Breast epithelium (tissue), 4 donors: ENCODE results near the gene LEPROT. TPM values are rescaled to one million over a fixed set of nuclear protein-coding genes. Genes with fewer than 3 reads are reported as not detected.

Source experiments
- DNase-seq, 2 donors: peaks; one replicate each; pipeline ENCODE4 v3.0.0-alpha.2; 2019; ENCODE audit warnings: low spot score in 2 of 2
- H3K27ac ChIP-seq, 2 donors: fragments of 200-600 bp; sonication (generic) in 1 of 2; one replicate each; pipeline ENCODE4 v1.5.1; 2016 to 2019; ENCODE audit warnings: mild to moderate bottlenecking in 1 of 2
- H3K27me3 ChIP-seq, 2 donors: fragments of 200-600 bp; sonication (generic) in 1 of 2; one replicate each; pipeline versions ENCODE4 v1.5.1 to v1.6.0; 2017 to 2019; ENCODE audit warnings: control low read depth in 1 of 2, mild to moderate bottlenecking in 1 of 2
- H3K36me3 ChIP-seq: fragments of 200-600 bp; one replicate; pipeline ENCODE4 v1.5.1; 2019
- H3K4me1 ChIP-seq, 2 donors: fragments of 200-600 bp; sonication (generic); one replicate each; pipeline ENCODE4 v1.5.1; 2016 to 2019; ENCODE audit warnings: control low read depth in 1 of 2
- H3K4me3 ChIP-seq, 3 donors: fragments of 200-600 bp; sonication (generic); 1 replicate in 2 of 3; 2 replicates in 1 of 3; pipeline ENCODE4 v1.5.1; 2016 to 2019; ENCODE audit warnings: mild to moderate bottlenecking in 3 of 3, moderate library complexity in 2 of 3
- H3K9me3 ChIP-seq, 2 donors: fragments of 200-600 bp; sonication (generic) in 1 of 2; one replicate each; pipeline ENCODE4 v1.5.1; 2016 to 2019; ENCODE audit warnings: control low read depth in 1 of 2
- CTCF ChIP-seq, 3 donors: fragments of 450-650 bp; IDR thresholded peaks; one replicate each; pipeline ENCODE4 v1.5.1; 2016 to 2017; ENCODE audit warnings: antibody characterized with exemption in 3 of 3, mild to moderate bottlenecking in 3 of 3, moderate library complexity in 3 of 3
- POLR2A ChIP-seq: fragments of 450-650 bp; IDR thresholded peaks from one replicate; pipeline ENCODE4 v1.6.1; 2016; ENCODE audit warnings: antibody characterized with exemption, mild to moderate bottlenecking, moderate library complexity
- POLR2AphosphoS5 ChIP-seq, 3 donors: sonication (generic); formaldehyde crosslinking; IDR thresholded peaks; one replicate each; pipeline ENCODE4 v1.6.1; 2017; ENCODE audit warnings: antibody characterized with exemption in 3 of 3
- intact Hi-C: fragments of 100-400 bp; cut with DNase I; formaldehyde crosslinking; loops from one replicate; pipeline ENCODE4 v1.15.1; 2023; ENCODE audit warnings: low total_unique reads
- total RNA-seq, 3 donors: library from RNA; depleted of rRNA; stranded (reverse); fragments of >200 nt; gene quantifications; one replicate each; pipeline ENCODE4 v1.1.0, GENCODE V29; 2016

The LEPROT gene
- total RNA-seq, 3 donors from 2014 or later = 71.1 to 103 (median 75.5) TPM

- H3K4me1 ChIP-seq = no peaks in the 10 kb centered on the region
- DNase-seq = no peak
- no peak overlapping the region for H3K27ac ChIP-seq
- TF ChIP-seq POLR2A (no peak), POLR2AphosphoS5 (IDR thresholded peaks at IDR 0.05) (no peak), CTCF (IDR thresholded peaks at IDR 0.05) (no peak)
- no peaks in the 10 kb centered on the region for H3K27me3 ChIP-seq
- no peak overlapping the region for H3K4me3 ChIP-seq
- H3K36me3 ChIP-seq = no peaks in the 10 kb centered on the region
- no peaks in the 10 kb centered on the region for H3K9me3 ChIP-seq
- intact Hi-C loops = no loop called here
These were observed 19.9 kb downstream of the LEPROT start for GRCh38 chr1:65440322-65440900.

- no peak overlapping the region for H3K27ac ChIP-seq
- no peaks in the 10 kb centered on the region for H3K36me3 ChIP-seq
- H3K4me3 ChIP-seq = no peak overlapping the region
- intact Hi-C loops = no loop called here
- H3K9me3 ChIP-seq = no peaks in the 10 kb centered on the region
- no peak for DNase-seq
- H3K27me3 ChIP-seq = no peaks in the 10 kb centered on the region
- H3K4me1 ChIP-seq = no peaks in the 10 kb centered on the region
- TF ChIP-seq POLR2AphosphoS5 (IDR thresholded peaks at IDR 0.05) (no peak), CTCF (IDR thresholded peaks at IDR 0.05) (no peak), POLR2A (no peak)
These were observed 20.4 kb downstream of the LEPROT start for GRCh38 chr1:65440915-65441314.

- Histone ChIP-seq H3K4me3 (no peak overlapping the region), H3K27me3 (no peaks in the 10 kb centered on the region), H3K27ac (no peak overlapping the region), H3K36me3 (no peaks in the 10 kb centered on the region), H3K4me1 (no peaks in the 10 kb centered on the region), H3K9me3 (no peaks in the 10 kb centered on the region)
- no peak for DNase-seq
- intact Hi-C loops = no loop called here
- TF ChIP-seq POLR2A = no peak
These were observed 21.0 kb downstream of the LEPROT start for GRCh38 chr1:65441464-65441863.

GRCh38 chr1:65442442-65442841 lies 22.0 kb downstream of the LEPROT start:
- DNase-seq = no peak
- Histone ChIP-seq H3K27me3 (no peaks in the 10 kb centered on the region), H3K36me3 (no peaks in the 10 kb centered on the region), H3K4me3 (no peak overlapping the region), H3K4me1 (no peaks in the 10 kb centered on the region), H3K27ac (no peak overlapping the region), H3K9me3 (no peaks in the 10 kb centered on the region)
- no peak for TF ChIP-seq POLR2A
- TF ChIP-seq POLR2AphosphoS5 (IDR thresholded peaks at IDR 0.05) = no peak
- no peak for TF ChIP-seq CTCF (IDR thresholded peaks at IDR 0.05)
- intact Hi-C loops = no loop called here

GRCh38 chr1:65443647-65444046 lies 23.2 kb downstream of the LEPROT start:
- DNase-seq = no peak
- no peaks in the 10 kb centered on the region for H3K4me1 ChIP-seq
- no peaks in the 10 kb centered on the region for H3K9me3 ChIP-seq
- no peaks in the 10 kb centered on the region for H3K27me3 ChIP-seq
- H3K27ac ChIP-seq = no peak overlapping the region
- intact Hi-C loops = no loop called here
- no peak overlapping the region for H3K4me3 ChIP-seq
- TF ChIP-seq CTCF (IDR thresholded peaks at IDR 0.05) (no peak), POLR2A (no peak), POLR2AphosphoS5 (IDR thresholded peaks at IDR 0.05) (no peak)
- H3K36me3 ChIP-seq = no peaks in the 10 kb centered on the region
